Activated naive CD8-positive, alpha-beta T cell treated with anti-CD3 and anti-CD28 coated beads, Interleukin-2, amount 10 ng/mL, durations not matched to agents 7 days and 5 days (primary cell): ENCODE measurements around the gene MXD3. TPM values are rescaled to one million over a fixed set of nuclear protein-coding genes. Genes with fewer than 3 reads are reported as not detected.

Experiments used
- ATAC-seq: fragments of 150-1000 bp; cut with Tn5 transposase; one replicate; pipeline ENCODE4 v1.10.0; 2021; ENCODE audit warnings: low read depth, moderate library complexity
- POLR2A ChIA-PET: fragments of 350-600 bp; sonication (Branson Sonifier 250); formaldehyde crosslinking; loops from one replicate; lab custom pipeline; 2021; ENCODE audit warnings: antibody characterized with exemption; lab: Charles Lee
- DNase-seq: peaks from one replicate; pipeline ENCODE4 v3.0.0; 2021
- H3K27ac Mint-ChIP-seq: one replicate; pipeline ENCODE4 v1.8.0; 2022; ENCODE audit warnings: mild to moderate bottlenecking, mixed read lengths
- H3K27me3 Mint-ChIP-seq: one replicate; pipeline ENCODE4 v1.8.0; 2022; ENCODE audit warnings: mild to moderate bottlenecking, moderate library complexity, mixed read lengths
- H3K36me3 Mint-ChIP-seq: one replicate; pipeline ENCODE4 v1.8.0; 2021; ENCODE audit warnings: mild to moderate bottlenecking, mixed read lengths
- H3K4me1 Mint-ChIP-seq: one replicate; pipeline ENCODE4 v1.8.0; 2021; ENCODE audit warnings: mixed read lengths
- H3K4me3 Mint-ChIP-seq: one replicate; pipeline ENCODE4 v1.8.0; 2022; ENCODE audit warnings: mild to moderate bottlenecking, moderate library complexity, mixed read lengths
- H3K9me3 Mint-ChIP-seq: one replicate; pipeline ENCODE4 v1.8.0; 2021; ENCODE audit warnings: mixed read lengths
- total RNA-seq, 2 experiments: library from RNA; stranded (reverse); gene quantifications; one replicate each; pipeline ENCODE4 v1.2.3, GENCODE V29; 2021

MXD3 gene
- total RNA-seq, 2 experiments from 2014 or later, result 85.0 to 94.0 TPM

DNA sequence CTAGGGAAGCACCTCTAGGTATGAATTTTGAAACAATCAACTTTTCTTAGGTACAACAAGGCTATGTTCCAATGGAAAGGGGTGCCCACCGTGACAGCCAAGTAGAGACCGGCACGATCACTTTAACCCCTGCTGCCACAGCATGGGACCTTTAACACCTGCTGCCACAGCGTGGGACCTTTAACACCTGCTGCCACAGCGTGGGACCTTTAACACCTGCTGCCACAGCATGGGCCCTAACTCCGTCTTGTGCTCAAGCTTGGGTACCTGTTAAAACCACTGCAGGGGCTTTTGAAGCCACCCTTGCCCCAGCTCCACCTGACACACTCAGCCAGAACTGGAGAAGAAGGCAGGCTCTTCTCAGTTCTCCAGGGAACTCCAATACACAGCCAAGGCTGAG is 18.2 kb upstream of the MXD3 start:
- peaks cover 18% of the 10 kb centered on the region for H3K36me3 Mint-ChIP-seq
- peaks cover 16% of the 10 kb centered on the region for H3K4me1 Mint-ChIP-seq
- no peak overlapping the region for H3K27ac Mint-ChIP-seq

DNA sequence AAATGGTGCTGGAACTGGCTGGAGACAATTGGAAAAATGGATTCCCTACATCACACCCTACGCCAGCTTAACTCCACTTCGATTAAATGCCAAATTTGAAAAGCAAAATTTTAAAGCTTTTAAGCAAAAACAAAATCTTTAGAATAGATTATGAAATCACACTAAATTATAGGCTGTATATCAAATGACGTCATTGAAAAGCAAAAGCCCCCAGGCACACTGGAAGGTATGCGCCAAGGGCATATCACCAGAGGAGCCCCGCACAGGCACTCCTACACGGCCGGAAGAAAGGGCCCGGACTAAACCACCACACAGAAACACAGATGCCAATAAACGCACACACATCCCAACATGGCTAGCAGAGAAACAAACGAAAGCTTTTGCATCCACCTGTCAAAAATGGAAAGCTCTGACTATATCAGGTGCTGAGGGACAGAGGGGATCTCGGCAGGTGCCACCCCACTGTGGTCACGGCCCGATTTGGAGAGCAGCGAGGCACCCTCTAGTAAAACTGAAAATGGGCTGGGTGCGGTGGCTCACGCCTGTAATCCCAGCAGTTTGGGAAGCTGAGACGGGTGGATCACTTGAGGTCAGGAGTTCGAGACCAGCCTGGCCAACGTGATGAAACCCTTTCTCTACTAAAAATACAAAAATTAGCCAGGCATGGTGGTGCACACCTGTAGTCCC is 17.0 kb upstream of the MXD3 start:
- Mint-ChIP-seq H3K4me3 (no peak overlapping the region), H3K27ac (no peak overlapping the region), H3K9me3 (no peaks in the 10 kb centered on the region), H3K4me1 (peaks cover 20% of the 10 kb centered on the region), H3K36me3 (peaks cover 20% of the 10 kb centered on the region), H3K27me3 (no peaks in the 10 kb centered on the region)
- no peak for DNase-seq
- POLR2A ChIA-PET, result interaction anchor here (0.8 to 1.2 kb wide), 3 partner anchors 9 to 62 kb away, joined by 3 to 5 read pairs (median 5); no protein-coding TSS in a partner anchor
- ATAC-seq, result no peak

More for the DNA sequence above, 18.2 kb upstream of the MXD3 start:
- ATAC-seq (no peak), DNase-seq (no peak)
- H3K27me3 Mint-ChIP-seq, result no peaks in the 10 kb centered on the region
- H3K4me3 Mint-ChIP-seq, result no peak overlapping the region
- POLR2A ChIA-PET, result no interaction called here
- no peaks in the 10 kb centered on the region for H3K9me3 Mint-ChIP-seq

DNA sequence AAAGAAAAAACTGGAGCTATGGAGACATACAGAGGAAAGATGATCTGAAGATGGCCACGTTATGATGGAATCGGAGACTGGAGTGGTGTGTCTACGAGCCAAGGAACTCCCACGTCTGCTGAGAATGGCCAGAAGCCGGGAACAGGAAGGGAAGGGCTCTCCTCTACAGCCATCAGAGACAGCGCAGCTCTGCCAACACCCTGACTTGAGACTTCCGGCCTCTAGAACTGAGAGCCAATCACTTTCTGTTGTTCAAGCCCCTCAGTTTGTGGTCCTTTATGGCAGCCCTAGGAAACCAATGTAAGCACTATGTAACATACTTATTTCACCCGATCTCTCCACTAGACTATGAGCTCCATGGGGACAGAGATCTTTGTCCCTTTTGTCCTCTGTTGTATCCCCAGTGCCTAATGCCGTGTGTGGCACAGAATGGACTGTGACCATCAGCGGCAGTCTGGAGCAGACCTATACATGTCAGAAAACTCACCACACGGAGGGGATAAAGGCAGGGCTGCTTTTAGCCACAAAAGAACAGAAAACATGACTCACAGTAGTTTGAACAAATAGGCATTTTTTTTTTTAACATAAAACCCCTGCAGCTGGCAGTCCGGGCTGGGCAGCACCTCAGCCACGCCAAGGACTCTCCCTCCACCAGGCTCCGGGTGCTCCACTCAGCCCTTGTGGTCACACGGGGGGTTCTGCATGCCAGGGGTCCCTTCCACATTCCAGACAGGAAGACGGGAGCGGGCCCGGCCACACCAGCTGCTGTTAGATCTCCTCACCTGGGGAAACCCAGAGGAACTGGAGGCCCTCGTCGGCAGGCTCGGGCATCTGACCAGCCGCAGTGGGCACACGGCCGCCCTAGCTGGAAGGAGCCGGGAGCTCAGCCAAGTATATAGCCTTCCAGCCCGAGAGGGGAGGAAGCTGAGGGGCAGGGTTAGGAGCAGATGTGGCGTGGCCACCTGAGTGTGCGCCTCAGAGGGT is 16.1 kb upstream of the MXD3 start:
- POLR2A ChIA-PET, result interaction anchor here (0.8 to 1.2 kb wide), 5 partner anchors 9 to 63 kb away, joined by 3 to 5 read pairs (median 3); no protein-coding TSS in a partner anchor
- Mint-ChIP-seq H3K9me3 (no peaks in the 10 kb centered on the region), H3K27me3 (no peaks in the 10 kb centered on the region), H3K27ac (peak overlapping the region; percentile 88), H3K4me1 (peaks cover 28% of the 10 kb centered on the region), H3K4me3 (peak overlapping the region; percentile 75), H3K36me3 (peaks cover 17% of the 10 kb centered on the region)
- no peak for DNase-seq
- ATAC-seq, result peak; percentile 71

DNA sequence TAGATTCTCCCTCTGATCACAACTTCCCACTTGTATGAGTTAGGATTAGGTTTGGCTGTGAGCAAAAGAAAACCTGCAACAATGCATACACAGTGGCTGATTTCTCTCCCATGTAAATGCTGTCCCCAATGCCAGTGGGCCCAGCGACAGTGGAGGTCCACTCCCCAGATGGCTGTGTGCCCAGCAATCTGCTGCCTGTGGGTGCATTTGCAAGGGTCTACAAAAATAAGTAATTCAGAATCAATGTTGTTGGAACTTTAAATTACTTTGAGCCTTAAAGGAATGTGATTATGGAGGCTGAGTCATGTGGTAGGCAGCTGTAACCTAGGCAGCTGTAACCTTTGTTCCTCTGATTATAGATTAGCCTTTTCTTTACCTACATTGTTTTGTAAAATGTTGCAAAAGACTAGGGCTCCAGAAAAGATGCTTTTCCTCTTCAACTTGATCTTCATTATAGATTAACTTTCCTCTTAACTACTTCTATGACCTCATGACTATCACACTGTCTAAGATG is 14.2 kb upstream of the MXD3 start:
- Mint-ChIP-seq H3K4me3 (no peak overlapping the region), H3K27ac (no peak overlapping the region), H3K9me3 (no peaks in the 10 kb centered on the region), H3K36me3 (peaks cover 19% of the 10 kb centered on the region), H3K27me3 (no peaks in the 10 kb centered on the region), H3K4me1 (peaks cover 25% of the 10 kb centered on the region)
- POLR2A ChIA-PET, result interaction anchor here (1.1 kb wide), 1 partner anchor 13 kb away, joined by 3 read pairs; no protein-coding TSS in a partner anchor
- no peak for ATAC-seq
- no peak for DNase-seq

DNA sequence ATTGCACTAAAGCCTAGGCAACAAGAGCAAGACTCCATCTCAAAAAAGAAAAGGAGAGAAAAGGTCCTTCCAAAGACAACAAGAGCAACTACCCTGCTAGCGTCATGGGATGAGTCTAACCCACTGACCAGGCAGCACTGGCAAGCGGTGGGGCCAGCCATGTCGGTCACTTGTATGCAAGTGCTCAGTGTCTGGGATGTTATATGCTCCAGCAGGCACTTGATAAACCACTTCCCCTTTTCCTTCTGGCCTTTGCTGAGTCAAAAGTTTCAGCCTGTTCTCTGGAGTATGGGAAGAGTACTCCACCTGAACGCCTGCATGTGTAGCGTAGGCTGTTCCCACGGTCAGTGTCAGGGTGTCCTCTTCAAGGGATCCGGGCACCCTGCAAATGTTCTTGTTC is 9.2 kb upstream of the MXD3 start:
- no peak overlapping the region for H3K27ac Mint-ChIP-seq
- ATAC-seq, result no peak
- H3K9me3 Mint-ChIP-seq, result no peaks in the 10 kb centered on the region
- peaks cover 40% of the 10 kb centered on the region for H3K4me1 Mint-ChIP-seq
- peaks cover 26% of the 10 kb centered on the region for H3K36me3 Mint-ChIP-seq
- no peaks in the 10 kb centered on the region for H3K27me3 Mint-ChIP-seq
- POLR2A ChIA-PET, result no interaction called here
- no peak overlapping the region for H3K4me3 Mint-ChIP-seq
- DNase-seq, result no peak

DNA sequence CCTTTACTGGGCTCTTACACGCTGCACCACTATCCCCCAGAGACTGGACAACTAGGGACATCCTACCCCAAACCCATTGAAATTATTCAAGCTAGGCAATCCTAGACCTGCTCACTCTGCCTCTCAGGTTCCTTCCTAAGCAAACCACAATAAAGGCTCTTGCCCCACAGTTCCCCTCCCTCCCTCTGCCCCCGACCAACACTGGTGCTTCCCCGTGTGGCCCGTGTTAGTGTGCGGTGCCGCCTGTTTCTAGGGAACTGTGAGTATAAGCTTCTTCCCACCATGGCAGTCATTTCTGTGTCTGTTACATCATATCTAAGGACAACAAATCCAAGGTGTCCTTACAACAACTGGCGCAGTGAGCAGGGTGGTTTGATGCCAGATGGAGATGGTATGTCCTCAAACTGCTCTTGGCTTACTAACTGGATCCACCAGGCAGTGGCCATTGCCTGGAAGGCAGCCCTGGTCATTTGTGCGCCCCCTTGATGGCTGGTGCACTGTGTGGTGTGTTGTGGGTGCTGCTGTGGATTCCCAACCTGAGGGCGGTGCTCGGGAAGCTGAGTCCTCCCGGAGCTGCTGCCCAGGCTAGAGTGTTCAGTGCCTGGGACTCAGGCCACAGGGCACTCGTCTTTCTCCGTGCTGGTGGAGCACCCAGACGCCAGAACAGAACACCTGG is 8.4 kb upstream of the MXD3 start:
- Mint-ChIP-seq H3K4me3 (no peak overlapping the region), H3K4me1 (peaks cover 36% of the 10 kb centered on the region), H3K27ac (no peak overlapping the region), H3K36me3 (peaks cover 24% of the 10 kb centered on the region), H3K9me3 (no peaks in the 10 kb centered on the region), H3K27me3 (no peaks in the 10 kb centered on the region)
- ATAC-seq, result peak; percentile 49
- DNase-seq, result no peak
- POLR2A ChIA-PET, result interaction anchor here (0.6 to 1.4 kb wide), 6 partner anchors 8 to 136 kb away, joined by 3 to 5 read pairs (median 4); no protein-coding TSS in a partner anchor

DNA sequence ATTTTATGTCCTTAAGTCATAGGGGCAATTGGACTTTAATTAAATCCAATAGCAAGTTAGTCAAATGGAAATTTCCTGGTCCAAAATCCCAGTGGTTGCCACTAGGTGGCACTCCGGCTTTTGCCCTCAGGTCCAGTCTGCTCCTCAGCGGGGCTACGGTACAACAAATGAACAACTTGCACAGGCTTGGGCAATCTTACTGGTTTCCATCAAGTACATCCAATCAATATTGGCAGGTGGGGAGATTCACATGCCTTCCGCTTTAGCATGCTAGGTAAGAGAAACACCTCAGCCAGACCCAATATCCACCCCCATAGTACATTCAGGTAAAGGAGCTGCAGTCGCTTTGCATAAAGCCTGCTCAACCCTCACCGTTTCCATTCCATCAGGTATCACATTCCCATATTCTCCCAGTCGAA is 6.3 kb upstream of the MXD3 start:
- DNase-seq (peak; percentile 71), ATAC-seq (peak; percentile 63)
- Mint-ChIP-seq H3K27me3 (no peaks in the 10 kb centered on the region), H3K27ac (no peak overlapping the region), H3K4me1 (peaks cover 31% of the 10 kb centered on the region), H3K9me3 (no peaks in the 10 kb centered on the region), H3K36me3 (peaks cover 16% of the 10 kb centered on the region), H3K4me3 (no peak overlapping the region)
- POLR2A ChIA-PET, result no interaction called here

DNA sequence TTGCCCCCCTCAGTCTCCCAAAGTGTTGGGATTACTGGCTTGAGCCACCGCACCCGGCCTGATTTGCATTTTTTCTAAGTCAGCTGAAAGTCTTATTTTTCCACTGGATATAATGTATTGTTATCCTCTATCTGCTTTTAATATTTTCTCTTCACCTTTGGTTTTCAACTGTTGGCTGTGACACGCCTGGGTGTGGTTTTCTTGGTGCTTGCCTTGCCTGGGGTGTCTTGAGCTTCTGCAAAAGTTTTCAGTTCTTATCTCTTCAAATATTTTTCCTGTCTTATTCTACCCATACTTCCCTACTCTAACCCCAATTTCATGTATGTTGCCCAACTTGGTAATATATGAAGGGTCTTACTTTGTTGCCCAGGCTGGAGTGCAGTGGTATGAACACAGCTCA is 4.3 kb upstream of the MXD3 start:
- no peak overlapping the region for H3K27ac Mint-ChIP-seq
- H3K4me3 Mint-ChIP-seq, result no peak overlapping the region
- peaks cover 13% of the 10 kb centered on the region for H3K36me3 Mint-ChIP-seq
- no peaks in the 10 kb centered on the region for H3K9me3 Mint-ChIP-seq
- H3K27me3 Mint-ChIP-seq, result no peaks in the 10 kb centered on the region
- no peak for DNase-seq
- no peak for ATAC-seq
- POLR2A ChIA-PET, result interaction anchor here (0.6 to 1.5 kb wide), 4 partner anchors 16 to 204 kb away, joined by 3 to 5 read pairs (median 4); partner anchors contain the start of gene LMAN2
- peaks cover 30% of the 10 kb centered on the region for H3K4me1 Mint-ChIP-seq

DNA sequence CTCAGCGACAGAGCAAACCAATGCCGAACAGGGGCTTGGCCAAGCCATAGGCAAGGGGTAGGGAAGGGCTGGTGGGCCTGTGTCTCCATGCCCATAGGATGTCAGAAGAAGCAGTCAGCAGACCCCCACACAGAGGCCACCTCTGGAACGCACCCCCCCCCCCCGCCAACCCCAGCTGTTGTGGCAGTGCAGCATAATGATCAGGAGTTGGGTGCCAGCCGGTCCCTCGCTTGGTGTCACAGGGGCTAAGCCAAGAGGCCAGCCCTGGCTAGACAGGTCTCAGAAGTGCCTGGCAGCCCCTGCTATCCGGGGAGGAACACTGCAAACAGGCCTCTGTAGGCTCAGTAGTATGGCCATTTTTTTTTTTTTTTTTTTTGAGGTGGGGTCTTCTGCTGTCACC is 3.7 kb upstream of the MXD3 start:
- no peaks in the 10 kb centered on the region for H3K27me3 Mint-ChIP-seq
- peaks cover 15% of the 10 kb centered on the region for H3K36me3 Mint-ChIP-seq
- H3K4me3 Mint-ChIP-seq, result no peak overlapping the region
- no peaks in the 10 kb centered on the region for H3K9me3 Mint-ChIP-seq
- POLR2A ChIA-PET, result interaction anchor here (0.6 to 1.5 kb wide), 4 partner anchors 16 to 205 kb away, joined by 3 to 5 read pairs (median 4); partner anchors contain the start of gene LMAN2
- H3K27ac Mint-ChIP-seq, result no peak overlapping the region
- peaks cover 34% of the 10 kb centered on the region for H3K4me1 Mint-ChIP-seq
- ATAC-seq (no peak), DNase-seq (no peak)

DNA sequence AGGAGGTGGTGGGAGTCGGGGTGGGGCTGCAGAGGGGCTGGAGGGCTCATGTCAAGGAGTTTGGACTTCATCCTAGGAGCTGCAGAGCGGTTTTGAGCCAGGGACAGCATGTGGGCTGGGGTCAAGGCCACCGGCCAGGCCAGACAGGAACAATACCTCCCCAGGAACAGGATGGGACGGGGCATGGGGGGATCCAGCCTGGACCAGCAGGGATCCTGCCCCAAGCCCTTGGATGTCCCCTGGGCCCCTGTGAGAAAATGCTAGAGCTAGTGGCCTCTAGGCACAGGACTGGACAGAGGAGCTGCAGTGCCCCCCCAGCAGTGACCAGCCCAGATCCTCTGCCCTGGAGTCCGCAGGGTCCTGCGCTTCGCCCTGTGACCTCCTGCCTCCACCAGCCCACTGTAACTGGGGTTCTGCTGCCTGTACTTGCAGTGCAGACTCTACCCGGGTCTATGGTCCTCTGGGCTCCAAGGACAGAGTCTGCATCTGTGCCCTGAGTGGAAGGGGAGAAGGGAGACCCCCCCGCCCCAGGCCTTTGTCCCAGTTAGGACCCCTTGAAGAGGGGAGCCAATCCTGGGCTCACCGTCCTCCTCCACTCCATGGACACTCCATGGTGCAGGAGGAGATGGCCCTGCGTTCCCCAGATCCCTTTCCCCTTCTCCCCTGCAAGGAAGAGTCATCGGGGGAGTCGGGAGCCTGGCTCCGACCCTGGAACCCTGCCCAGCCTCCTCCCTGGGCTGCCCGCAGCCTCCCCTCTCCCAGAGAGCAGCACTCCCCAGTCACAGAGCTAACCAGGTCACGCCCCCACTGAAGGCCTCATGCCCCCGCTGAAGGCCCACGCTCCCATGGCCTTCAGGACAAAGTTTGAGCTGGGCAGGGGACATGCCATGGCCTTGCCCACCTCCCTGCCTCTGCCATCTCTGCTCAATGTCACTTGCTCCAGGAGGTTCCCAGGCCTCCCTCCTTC is 3.0 kb upstream of the MXD3 start:
- POLR2A ChIA-PET, result interaction anchor here (1.5 kb wide), 1 partner anchor 37 kb away, joined by 4 read pairs; the partner anchor contains the start of gene LMAN2
- ATAC-seq (no peak), DNase-seq (no peak)
- Mint-ChIP-seq H3K4me3 (no peak overlapping the region), H3K27ac (no peak overlapping the region), H3K27me3 (no peaks in the 10 kb centered on the region), H3K9me3 (no peaks in the 10 kb centered on the region), H3K4me1 (peaks cover 31% of the 10 kb centered on the region), H3K36me3 (peaks cover 14% of the 10 kb centered on the region)

DNA sequence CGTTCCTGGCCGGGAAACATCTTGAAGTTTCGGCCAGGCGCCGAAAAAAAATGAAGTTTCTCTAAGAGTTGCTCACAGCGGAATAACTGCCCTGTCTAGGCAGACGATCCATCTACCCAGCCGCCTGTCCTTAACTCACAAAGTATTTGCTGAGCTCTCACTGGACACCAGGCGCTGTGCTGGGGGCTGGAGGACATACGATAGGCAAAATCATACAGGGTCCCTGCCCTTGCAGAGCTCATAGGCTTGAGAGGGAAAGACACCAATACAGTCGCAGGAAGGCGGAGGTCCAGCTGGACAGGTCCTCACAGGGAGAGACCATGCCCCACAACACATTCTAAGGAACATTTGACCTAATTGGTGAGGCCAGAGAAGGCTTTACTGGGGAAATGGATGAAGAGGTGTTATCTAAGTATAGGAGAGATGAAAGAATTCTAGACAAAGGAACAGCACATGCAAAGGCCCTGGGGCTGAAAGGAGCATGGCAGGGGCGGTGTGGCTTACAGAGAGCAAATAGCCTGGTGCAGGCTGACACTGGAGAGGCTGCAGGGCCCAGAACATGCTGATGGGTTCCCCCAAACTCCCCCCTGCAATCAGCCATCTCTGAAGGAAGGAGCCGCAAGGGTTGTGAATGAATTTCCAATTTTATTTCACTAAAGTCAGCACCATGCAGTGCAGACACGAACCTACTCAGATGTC is 2.0 kb upstream of the MXD3 start:
- ATAC-seq (no peak), DNase-seq (no peak)
- H3K9me3 Mint-ChIP-seq, result no peaks in the 10 kb centered on the region
- peak overlapping the region; percentile 58 for H3K27ac Mint-ChIP-seq
- peak overlapping the region; percentile 100 for H3K4me3 Mint-ChIP-seq
- POLR2A ChIA-PET, result interaction anchor here (0.9 to 4.2 kb wide), 8 partner anchors 12 to 225 kb away, joined by 3 to 51 read pairs (median 14); partner anchors contain the start of genes LMAN2, NSD1, PRELID1 and RAB24
- no peaks in the 10 kb centered on the region for H3K27me3 Mint-ChIP-seq
- H3K36me3 Mint-ChIP-seq, result peaks cover 12% of the 10 kb centered on the region
- H3K4me1 Mint-ChIP-seq, result peaks cover 34% of the 10 kb centered on the region
